ENCODE data around the gene PMAIP1. TPM values are rescaled to one million over a fixed set of nuclear protein-coding genes. Genes with fewer than 3 reads are reported as not detected.

PMAIP1 gene
- total and polyA plus RNA-seq, 9 of the 15 experiments (the other 6 are each of a cell fraction or from before 2014, with no cell fraction given), result 8.0 to 22.9 (median 14.9) TPM

DNA sequence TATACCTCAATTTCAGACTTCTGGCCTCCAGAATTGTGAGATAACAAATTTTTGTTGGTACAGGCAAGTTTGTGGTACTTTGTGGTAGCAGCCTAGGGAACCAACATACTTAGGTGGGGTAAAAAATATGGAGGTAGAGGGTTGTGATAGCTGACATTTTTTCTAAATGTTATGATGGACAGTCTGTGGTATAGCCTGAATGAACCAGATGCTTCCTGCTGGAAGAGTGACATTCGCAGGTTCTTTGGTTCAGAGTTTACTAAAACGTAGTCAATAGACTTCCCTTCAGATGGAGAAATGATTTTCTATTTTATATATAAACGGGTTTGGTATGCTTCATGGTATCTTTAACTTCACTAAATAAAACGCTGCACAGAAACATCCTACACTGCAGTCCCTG is 42.8 kb downstream of the PMAIP1 start:
- intact Hi-C loops (cut with micrococcal nuclease) (no loop called here), in situ Hi-C loops (cut with MboI) (no loop called here)
- no peak for DNase-seq (ENCODE audit: extremely low read depth in 1 of 4, low spot score in 3 of 4)
- ChIA-PET CTCF (ENCODE audit: low intra/inter-chr PET ratio) (no interaction called here), POLR2A (no interaction called here)
- Histone ChIP-seq H2AFZ (ENCODE audit: low read depth, low read length) (no peak overlapping the region), H4K20me1 (replicated peaks; ENCODE audit: control insufficient read depth, insufficient read depth, low read length) (no peaks in the 10 kb centered on the region), H3K4me2 (ENCODE audit: insufficient read depth, low read length) (no peak overlapping the region), H3K4me3 (no peak overlapping the region), H3K9ac (ENCODE audit: insufficient read depth in 1 of 2, low read depth in 2 of 2, low read length in 2 of 2) (no peak overlapping the region), H3K9me3 (replicated peaks; ENCODE audit: control insufficient read depth, insufficient read depth, low read depth, low read length) (no peaks in the 10 kb centered on the region), H3K27me3 (ENCODE audit: control insufficient read depth in 2 of 2, insufficient read depth in 2 of 2, low read length in 2 of 2) (no peaks in the 10 kb centered on the region), H3K79me2 (ENCODE audit: control insufficient read depth, insufficient read depth, low read length) (no peaks in the 10 kb centered on the region), H3K36me3 (ENCODE audit: control insufficient read depth, insufficient read depth, low read length) (no peaks in the 10 kb centered on the region), H3K4me1 (replicated peaks in 1 of 2; ENCODE audit: control insufficient read depth in 2 of 2, insufficient read depth in 2 of 2, low read length in 2 of 2) (no peaks in the 10 kb centered on the region), H3K27ac (ENCODE audit: extremely low read depth, low read depth, low read length) (no peak overlapping the region), H3K9me1 (ENCODE audit: control insufficient read depth, insufficient read depth, low read length) (no peaks in the 10 kb centered on the region)
- BruUV-seq (replicated peaks), result no TSS peak
- no peak for FAIRE-seq
- no peak for ATAC-seq
- WGBS (ENCODE audit: insufficient coverage, low coverage, missing lambda C conversion rate), result 30% methylated on average over 4 of the region's 4 CpGs
- TF ChIP-seq ETV6 (IDR thresholded peaks at IDR 0.05; ENCODE audit: borderline replicate concordance in 1 of 2, low read depth in 2 of 2, low read length in 1 of 2) (no peak), ETV6 (CRISPR knock-in tag; IDR thresholded peaks at IDR 0.05; ENCODE audit: borderline replicate concordance) (no peak), NBN (IDR thresholded peaks at IDR 0.05; ENCODE audit: low read depth) (no peak), SMARCE1 (IDR thresholded peaks at IDR 0.05) (no peak), ELF2 (CRISPR knock-in tag; IDR thresholded peaks at IDR 0.05) (no peak), NEUROD1 (IDR thresholded peaks at IDR 0.05; ENCODE audit: borderline replicate concordance, low read depth, low read length, partially characterized antibody) (no peak), ZNF644 (tag; IDR thresholded peaks at IDR 0.05; ENCODE audit: low read depth) (no peak), NFRKB (IDR thresholded peaks at IDR 0.05; ENCODE audit: low read depth) (no peak), MCM2 (IDR thresholded peaks at IDR 0.05; ENCODE audit: low read depth) (no peak), DIDO1 (tag; IDR thresholded peaks at IDR 0.05; ENCODE audit: low read depth) (no peak), FOS (IDR thresholded peaks at IDR 0.05; ENCODE audit: extremely low read depth, insufficient read length) (no peak)
